SK-N-SH treated with all-trans-retinoic acid at 6 μM for 48 hours (cell line): ENCODE results near the gene FBXL13.

Experiments
- ATAC-seq: fragments of 200-7000 bp; cut with Tn5 transposase; 3 replicates; pipeline ENCODE4 v1.9.1; 2020; ENCODE audit warnings: mild to moderate bottlenecking, moderate library complexity
- ARNTL ChIP-seq: fragments of 450-650 bp; formaldehyde crosslinking; IDR thresholded peaks from 2 replicates; pipeline ENCODE4 v1.5.0; 2020; ENCODE audit warnings: low read depth, mild to moderate bottlenecking, moderate library complexity, borderline replicate concordance
- BACH2 ChIP-seq: fragments of 250-450 bp; sonication (Bioruptor Pico); IDR thresholded peaks from 2 replicates; pipeline ENCODE4 v1.9.0; 2021; ENCODE audit warnings: mild to moderate bottlenecking, borderline replicate concordance
- CSDC2 ChIP-seq: fragments of 250-450 bp; sonication (Bioruptor Pico); IDR thresholded peaks from 2 replicates; pipeline ENCODE4 v1.5.0; 2020; ENCODE audit warnings: mild to moderate bottlenecking, moderate library complexity
- GLIS3 ChIP-seq: fragments of 250-450 bp; sonication (Bioruptor Pico); IDR thresholded peaks from 2 replicates; pipeline ENCODE4 v1.5.0; 2020; ENCODE audit warnings: mild to moderate bottlenecking, moderate library complexity
- ISL1 ChIP-seq: fragments of 250-450 bp; sonication (Bioruptor Pico); IDR thresholded peaks from 2 replicates; pipeline ENCODE4 v2.1.2; 2022; ENCODE audit warnings: mild to moderate bottlenecking, moderate library complexity
- OSR1 ChIP-seq: fragments of 250-450 bp; sonication (Bioruptor Pico); IDR thresholded peaks from 2 replicates; pipeline ENCODE4 v1.8.0; 2022; ENCODE audit warnings: moderate library complexity, mild to moderate bottlenecking, inconsistent platforms
- PPARA ChIP-seq: fragments of 250-450 bp; sonication (Bioruptor Pico); IDR thresholded peaks from 2 replicates; pipeline ENCODE4 v1.5.0; 2020; ENCODE audit warnings: mild to moderate bottlenecking, borderline replicate concordance
- RARB ChIP-seq: fragments of 250-450 bp; sonication (Bioruptor Pico); IDR thresholded peaks from 2 replicates; pipeline ENCODE4 v1.8.0; 2021; ENCODE audit warnings: mild to moderate bottlenecking, moderate library complexity
- SNAI2 ChIP-seq: fragments of 250-450 bp; sonication (Bioruptor Pico); IDR thresholded peaks from 2 replicates; pipeline ENCODE4 v1.5.0; 2020; ENCODE audit warnings: mild to moderate bottlenecking, moderate library complexity
- TCF4 ChIP-seq: fragments of 250-450 bp; sonication (Bioruptor Pico); IDR thresholded peaks from 2 replicates; pipeline ENCODE4 v1.8.0; 2021; ENCODE audit warnings: mild to moderate bottlenecking, moderate library complexity, borderline replicate concordance
- TOX ChIP-seq: fragments of 250-450 bp; sonication (Bioruptor Pico); IDR thresholded peaks from 2 replicates; pipeline ENCODE4 v1.8.0; 2021; ENCODE audit warnings: mild to moderate bottlenecking, moderate library complexity, borderline replicate concordance
- ZC3H10 ChIP-seq: fragments of 250-450 bp; sonication (Bioruptor Pico); IDR thresholded peaks from 2 replicates; pipeline ENCODE4 v1.5.1; 2021; ENCODE audit warnings: mild to moderate bottlenecking, moderate library complexity
- ZFP3 ChIP-seq: fragments of 250-450 bp; sonication (Bioruptor Pico); IDR thresholded peaks from 2 replicates; pipeline ENCODE4 v1.5.0; 2020; ENCODE audit warnings: mild to moderate bottlenecking, moderate library complexity
- ZNF565 ChIP-seq: fragments of 450-650 bp; formaldehyde crosslinking; conservative IDR thresholded peaks from 2 replicates; pipeline ENCODE4 v1.5.0; 2020; ENCODE audit warnings: low read depth, mild to moderate bottlenecking, moderate library complexity
- ZNF70 ChIP-seq: fragments of 450-650 bp; formaldehyde crosslinking; IDR thresholded peaks from 2 replicates; pipeline ENCODE4 v1.5.0; 2020; ENCODE audit warnings: mild to moderate bottlenecking, moderate library complexity
- ZNF8 ChIP-seq: fragments of 450-650 bp; formaldehyde crosslinking; IDR thresholded peaks from 2 replicates; pipeline ENCODE4 v1.5.0; 2020; ENCODE audit warnings: mild to moderate bottlenecking, moderate library complexity
- TF ChIP-seq, protein P1 (sequence below): fragments of 250-450 bp; sonication (Bioruptor Pico); IDR thresholded peaks from 2 replicates; pipeline ENCODE4 v1.8.0; 2021; ENCODE audit warnings: low read depth, mild to moderate bottlenecking, moderate library complexity, borderline replicate concordance
- TF ChIP-seq, protein P2 (sequence below): fragments of 250-450 bp; sonication (Bioruptor Pico); IDR thresholded peaks from 2 replicates; pipeline ENCODE4 v1.8.0; 2020; ENCODE audit warnings: mild to moderate bottlenecking, moderate library complexity, borderline replicate concordance
- TF ChIP-seq, protein P3 (sequence below): fragments of 250-450 bp; sonication (Bioruptor Pico); IDR thresholded peaks from 2 replicates; pipeline ENCODE4 v1.5.1; 2020; ENCODE audit warnings: low read depth, mild to moderate bottlenecking, moderate library complexity

The FBXL13 gene

DNA sequence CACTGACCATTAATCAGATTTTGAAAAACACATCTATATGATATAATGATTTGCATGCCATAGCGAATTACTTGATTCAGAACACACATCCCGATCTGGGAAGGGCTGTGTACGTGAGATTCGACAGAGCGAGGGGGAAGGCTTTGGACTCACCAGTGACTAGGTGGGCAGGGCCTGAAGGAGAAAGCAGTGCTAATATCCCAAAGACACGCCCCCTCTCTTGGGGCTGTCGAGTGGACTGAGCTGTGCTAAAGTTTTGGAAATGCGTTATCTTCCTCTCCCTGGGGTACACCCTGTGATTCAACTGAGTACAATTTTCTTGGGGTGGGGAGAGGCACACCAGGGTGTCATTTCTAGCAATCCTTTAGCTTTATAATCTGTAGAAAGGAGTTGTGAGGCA lies 160.0 kb downstream of the FBXL13 start:
- ATAC-seq = peak; percentile 66
- TF ChIP-seq TCF4 (CRISPR knock-in tag) (no peak), CSDC2 (CRISPR knock-in tag) (no peak), ZNF565 (CRISPR knock-in tag) (no peak), TOX (CRISPR knock-in tag) (no peak), RARB (no peak), OSR1 (CRISPR knock-in tag) (no peak), ISL1 (CRISPR knock-in tag) (no peak), ARNTL (CRISPR knock-in tag) (no peak)
- TF ChIP-seq, protein P1, sequence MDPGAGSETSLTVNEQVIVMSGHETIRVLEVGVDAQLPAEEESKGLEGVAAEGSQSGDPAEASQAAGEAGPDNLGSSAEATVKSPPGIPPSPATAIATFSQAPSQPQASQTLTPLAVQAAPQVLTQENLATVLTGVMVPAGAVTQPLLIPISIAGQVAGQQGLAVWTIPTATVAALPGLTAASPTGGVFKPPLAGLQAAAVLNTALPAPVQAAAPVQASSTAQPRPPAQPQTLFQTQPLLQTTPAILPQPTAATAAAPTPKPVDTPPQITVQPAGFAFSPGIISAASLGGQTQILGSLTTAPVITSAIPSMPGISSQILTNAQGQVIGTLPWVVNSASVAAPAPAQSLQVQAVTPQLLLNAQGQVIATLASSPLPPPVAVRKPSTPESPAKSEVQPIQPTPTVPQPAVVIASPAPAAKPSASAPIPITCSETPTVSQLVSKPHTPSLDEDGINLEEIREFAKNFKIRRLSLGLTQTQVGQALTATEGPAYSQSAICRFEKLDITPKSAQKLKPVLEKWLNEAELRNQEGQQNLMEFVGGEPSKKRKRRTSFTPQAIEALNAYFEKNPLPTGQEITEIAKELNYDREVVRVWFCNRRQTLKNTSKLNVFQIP (CRISPR knock-in tag) = no peak
- TF ChIP-seq, protein P2, sequence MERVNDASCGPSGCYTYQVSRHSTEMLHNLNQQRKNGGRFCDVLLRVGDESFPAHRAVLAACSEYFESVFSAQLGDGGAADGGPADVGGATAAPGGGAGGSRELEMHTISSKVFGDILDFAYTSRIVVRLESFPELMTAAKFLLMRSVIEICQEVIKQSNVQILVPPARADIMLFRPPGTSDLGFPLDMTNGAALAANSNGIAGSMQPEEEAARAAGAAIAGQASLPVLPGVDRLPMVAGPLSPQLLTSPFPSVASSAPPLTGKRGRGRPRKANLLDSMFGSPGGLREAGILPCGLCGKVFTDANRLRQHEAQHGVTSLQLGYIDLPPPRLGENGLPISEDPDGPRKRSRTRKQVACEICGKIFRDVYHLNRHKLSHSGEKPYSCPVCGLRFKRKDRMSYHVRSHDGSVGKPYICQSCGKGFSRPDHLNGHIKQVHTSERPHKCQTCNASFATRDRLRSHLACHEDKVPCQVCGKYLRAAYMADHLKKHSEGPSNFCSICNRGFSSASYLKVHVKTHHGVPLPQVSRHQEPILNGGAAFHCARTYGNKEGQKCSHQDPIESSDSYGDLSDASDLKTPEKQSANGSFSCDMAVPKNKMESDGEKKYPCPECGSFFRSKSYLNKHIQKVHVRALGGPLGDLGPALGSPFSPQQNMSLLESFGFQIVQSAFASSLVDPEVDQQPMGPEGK (CRISPR knock-in tag) = no peak
- TF ChIP-seq, protein P3, sequence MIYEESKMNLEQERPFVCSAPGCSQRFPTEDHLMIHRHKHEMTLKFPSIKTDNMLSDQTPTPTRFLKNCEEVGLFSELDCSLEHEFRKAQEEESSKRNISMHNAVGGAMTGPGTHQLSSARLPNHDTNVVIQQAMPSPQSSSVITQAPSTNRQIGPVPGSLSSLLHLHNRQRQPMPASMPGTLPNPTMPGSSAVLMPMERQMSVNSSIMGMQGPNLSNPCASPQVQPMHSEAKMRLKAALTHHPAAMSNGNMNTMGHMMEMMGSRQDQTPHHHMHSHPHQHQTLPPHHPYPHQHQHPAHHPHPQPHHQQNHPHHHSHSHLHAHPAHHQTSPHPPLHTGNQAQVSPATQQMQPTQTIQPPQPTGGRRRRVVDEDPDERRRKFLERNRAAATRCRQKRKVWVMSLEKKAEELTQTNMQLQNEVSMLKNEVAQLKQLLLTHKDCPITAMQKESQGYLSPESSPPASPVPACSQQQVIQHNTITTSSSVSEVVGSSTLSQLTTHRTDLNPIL (CRISPR knock-in tag) = no peak

DNA sequence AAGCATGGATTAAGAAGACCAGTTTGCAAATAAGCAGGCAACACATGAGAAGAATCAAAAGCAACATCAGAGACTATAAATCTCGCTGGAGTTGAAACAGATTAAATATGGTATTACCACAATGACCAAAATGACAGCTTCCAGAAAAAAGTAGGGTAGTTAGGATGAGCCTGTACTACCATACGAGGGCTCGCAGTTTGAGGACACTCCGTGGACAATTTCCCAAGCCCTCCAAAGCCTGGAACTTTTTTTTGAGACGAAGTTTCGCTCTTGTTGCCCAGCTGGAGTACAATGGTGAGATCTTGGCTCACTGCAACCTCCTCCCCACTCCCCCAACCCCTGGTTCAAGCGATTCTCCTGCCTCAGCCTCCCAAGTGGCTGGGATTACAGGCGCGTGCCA lies 160.8 kb downstream of the FBXL13 start:
- TF ChIP-seq, protein P2 (CRISPR knock-in tag) = no peak
- TF ChIP-seq, protein P1 (CRISPR knock-in tag) = no peak
- TF ChIP-seq ZFP3 (no peak), PPARA (CRISPR knock-in tag) (no peak), GLIS3 (no peak), ZC3H10 (CRISPR knock-in tag) (no peak), TCF4 (CRISPR knock-in tag) (no peak), ISL1 (CRISPR knock-in tag) (no peak), SNAI2 (CRISPR knock-in tag) (no peak), ZNF8 (CRISPR knock-in tag) (no peak), CSDC2 (CRISPR knock-in tag) (no peak), BACH2 (CRISPR knock-in tag) (no peak), OSR1 (CRISPR knock-in tag) (no peak), ZNF70 (CRISPR knock-in tag) (no peak)
- TF ChIP-seq, protein P3 (CRISPR knock-in tag) = no peak
- no peak for ATAC-seq

DNA sequence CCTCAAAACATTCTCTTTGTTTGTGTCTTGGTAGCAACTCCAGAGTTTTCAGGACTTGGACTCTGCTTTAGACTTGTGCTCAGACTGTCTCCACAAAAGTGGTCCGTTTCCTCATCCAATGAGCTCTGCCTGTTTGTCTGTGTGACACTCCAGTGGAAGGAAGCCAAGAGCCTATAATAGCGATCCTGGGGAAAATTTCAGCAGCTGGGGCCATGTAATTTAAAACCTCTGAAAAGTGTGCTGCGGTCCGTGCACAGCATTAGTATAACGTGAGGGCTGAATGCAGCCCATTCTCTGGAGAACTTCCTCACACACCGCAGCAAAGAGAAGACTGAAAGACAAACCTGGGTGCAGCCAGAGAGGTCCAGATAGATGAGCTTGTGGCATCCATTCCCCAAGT lies 161.9 kb downstream of the FBXL13 start, which contains the start of gene LRRC17:
LRRC17 (plus strand) TSS at position 259 of the 400 bp plus-strand sequence. CDS start 20,914 bp downstream, outside the sequence.
- peak; percentile 85 for ATAC-seq
- TF ChIP-seq ZC3H10 (CRISPR knock-in tag) = no peak
- TF ChIP-seq ISL1 (CRISPR knock-in tag) = peak; percentile 30; the same call in 1 of the 2 replicates
